RCC 7860 (cell line): ENCODE data around the gene SORD.

ENCODE experiments used
- DNase-seq: peaks from one replicate; pipeline ENCODE4 v3.0.0-alpha.2; 2015; ENCODE audit warnings: low spot score
- FAIRE-seq: peaks from 2 replicates; lab custom pipeline; 2012; peaks lifted over from hg19 to GRCh38; lab: Jason Lieb, UNC

Gene SORD

GRCh38 chr15:45114076-45114750, 91.2 kb downstream of the SORD start, which contains the start of the genes DUOX2 and DUOXA2:
Gene DUOX2 (minus strand): TSS chr15:45114172. CDS start chr15:45113411, 761 bp downstream.
Gene DUOXA2 (plus strand): TSS chr15:45114326. CDS start chr15:45114606, 280 bp downstream.
- DNase-seq (no peak), FAIRE-seq (no peak)

GRCh38 chr15:45114751-45115085, 91.7 kb downstream of the SORD start:
- no peak for FAIRE-seq
- DNase-seq: no peak

DNA sequence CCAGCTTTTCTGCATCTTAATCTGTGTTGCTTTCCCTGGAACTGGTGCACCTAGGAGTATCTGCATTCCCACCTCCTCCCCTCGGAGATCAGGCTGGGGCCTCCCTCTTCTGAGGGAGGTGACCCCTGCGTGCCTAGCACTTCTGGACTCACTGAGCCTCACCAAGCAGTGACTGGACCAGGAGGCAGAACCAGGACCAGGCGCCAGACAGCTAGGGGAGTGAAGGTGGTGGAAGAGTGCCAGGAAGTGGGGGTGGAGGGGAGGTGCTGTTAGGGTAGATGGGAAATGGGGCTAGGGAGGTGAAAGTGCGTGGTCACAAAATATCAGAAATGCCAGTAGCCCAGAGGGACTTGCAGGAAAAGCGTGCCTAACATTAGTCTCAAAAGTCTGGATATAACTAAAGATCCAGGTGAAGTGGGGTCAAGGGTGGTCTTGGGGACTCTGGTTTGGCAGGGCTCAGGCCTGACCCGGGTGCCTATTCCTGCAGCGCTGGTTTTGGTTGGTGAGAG, 92.4 kb downstream of the SORD start:
- DNase-seq (no peak), FAIRE-seq (no peak)

- no peak for DNase-seq
- FAIRE-seq: no peak
Observed at GRCh38 chr15:45116006-45116481, 93.0 kb downstream of the SORD start.

DNA sequence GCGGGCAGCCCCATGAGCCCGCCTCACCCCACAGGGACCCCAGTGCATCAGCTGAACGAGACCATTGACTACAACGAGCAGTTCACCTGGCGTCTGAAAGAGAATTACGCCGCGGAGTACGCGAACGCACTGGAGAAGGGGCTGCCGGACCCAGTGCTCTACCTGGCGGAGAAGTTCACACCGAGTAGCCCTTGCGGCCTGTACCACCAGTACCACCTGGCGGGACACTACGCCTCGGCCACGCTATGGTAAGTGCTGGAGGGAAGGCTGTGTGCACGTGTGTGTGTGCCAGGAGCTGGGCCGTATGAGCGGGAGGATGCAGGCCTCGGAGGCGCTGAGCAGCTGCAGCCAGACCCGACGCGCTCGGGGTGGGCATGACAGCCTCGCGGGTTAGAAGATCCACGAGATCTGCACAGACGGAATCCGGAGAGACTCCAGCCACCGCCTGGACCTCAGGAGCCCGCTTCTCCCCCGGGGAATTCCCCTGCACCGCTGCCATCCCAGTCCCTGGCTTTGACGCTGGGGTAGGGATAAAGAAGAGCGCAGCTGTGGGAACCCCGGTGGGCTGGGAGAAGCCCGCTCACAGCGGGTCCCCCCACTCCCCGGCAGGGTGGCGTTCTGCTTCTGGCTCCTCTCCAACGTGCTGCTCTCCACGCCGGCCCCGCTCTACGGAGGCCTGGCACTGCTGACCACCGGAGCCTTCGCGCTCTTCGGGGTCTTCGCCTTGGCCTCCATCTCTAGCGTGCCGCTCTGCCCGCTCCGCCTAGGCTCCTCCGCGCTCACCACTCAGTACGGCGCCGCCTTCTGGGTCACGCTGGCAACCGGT, 93.7 kb downstream of the SORD start:
- no peak for DNase-seq
- no peak for FAIRE-seq

DNA sequence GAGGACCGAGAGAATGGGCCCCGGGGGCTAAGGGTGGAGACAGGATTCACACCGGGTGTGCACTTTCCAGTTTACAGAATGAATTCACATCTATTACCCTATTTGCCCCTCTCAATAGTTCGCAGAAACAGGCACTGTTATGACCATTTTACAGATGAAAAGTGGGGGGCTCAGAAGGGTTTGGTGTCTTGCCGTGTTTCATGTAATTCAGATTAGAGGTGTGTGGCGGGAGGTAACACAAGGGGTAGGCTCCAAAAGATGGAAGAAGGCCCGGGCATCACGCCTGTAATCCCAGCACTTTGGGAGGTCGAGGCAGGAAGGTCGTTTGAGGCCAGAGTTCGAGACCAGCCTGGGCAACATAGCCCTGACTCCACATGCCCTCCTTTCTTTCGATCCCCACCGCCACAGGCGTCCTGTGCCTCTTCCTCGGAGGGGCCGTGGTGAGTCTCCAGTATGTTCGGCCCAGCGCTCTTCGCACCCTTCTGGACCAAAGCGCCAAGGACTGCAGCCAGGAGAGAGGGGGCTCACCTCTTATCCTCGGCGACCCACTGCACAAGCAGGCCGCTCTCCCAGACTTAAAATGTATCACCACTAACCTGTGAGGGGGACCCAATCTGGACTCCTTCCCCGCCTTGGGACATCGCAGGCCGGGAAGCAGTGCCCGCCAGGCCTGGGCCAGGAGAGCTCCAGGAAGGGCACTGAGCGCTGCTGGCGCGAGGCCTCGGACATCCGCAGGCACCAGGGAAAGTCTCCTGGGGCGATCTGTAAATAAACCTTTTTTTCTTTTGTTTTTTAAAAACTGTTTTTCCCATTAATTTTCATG, 94.5 kb downstream of the SORD start:
- DNase-seq (no peak), FAIRE-seq (no peak)

DNA sequence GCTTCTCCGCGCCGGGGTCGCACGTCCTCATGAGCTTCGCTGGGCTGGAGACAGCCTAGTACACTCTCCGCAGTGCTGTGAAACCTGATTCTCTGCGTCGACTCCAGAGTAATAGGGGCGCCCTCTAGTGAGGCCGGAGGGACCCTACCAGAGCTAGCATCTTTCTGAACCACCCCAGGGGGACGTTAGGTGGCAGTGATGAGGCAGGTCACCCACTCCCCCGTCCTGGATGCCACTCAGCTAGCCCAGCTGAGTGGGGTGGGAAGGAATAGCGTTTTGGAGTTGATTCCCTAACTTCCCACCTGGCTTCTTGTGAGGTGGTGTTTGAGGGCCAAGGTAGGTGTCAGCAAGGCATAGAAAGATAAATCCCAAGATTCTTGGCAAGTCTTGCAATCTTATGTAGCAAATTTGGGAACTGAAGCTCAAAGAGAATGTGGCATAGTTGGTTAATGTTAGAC, 95.2 kb downstream of the SORD start:
- DNase-seq (peak; percentile 69), FAIRE-seq (no peak)

- no peak for FAIRE-seq
Observed at GRCh38 chr15:45118996-45119395, 96.0 kb downstream of the SORD start.

DNA sequence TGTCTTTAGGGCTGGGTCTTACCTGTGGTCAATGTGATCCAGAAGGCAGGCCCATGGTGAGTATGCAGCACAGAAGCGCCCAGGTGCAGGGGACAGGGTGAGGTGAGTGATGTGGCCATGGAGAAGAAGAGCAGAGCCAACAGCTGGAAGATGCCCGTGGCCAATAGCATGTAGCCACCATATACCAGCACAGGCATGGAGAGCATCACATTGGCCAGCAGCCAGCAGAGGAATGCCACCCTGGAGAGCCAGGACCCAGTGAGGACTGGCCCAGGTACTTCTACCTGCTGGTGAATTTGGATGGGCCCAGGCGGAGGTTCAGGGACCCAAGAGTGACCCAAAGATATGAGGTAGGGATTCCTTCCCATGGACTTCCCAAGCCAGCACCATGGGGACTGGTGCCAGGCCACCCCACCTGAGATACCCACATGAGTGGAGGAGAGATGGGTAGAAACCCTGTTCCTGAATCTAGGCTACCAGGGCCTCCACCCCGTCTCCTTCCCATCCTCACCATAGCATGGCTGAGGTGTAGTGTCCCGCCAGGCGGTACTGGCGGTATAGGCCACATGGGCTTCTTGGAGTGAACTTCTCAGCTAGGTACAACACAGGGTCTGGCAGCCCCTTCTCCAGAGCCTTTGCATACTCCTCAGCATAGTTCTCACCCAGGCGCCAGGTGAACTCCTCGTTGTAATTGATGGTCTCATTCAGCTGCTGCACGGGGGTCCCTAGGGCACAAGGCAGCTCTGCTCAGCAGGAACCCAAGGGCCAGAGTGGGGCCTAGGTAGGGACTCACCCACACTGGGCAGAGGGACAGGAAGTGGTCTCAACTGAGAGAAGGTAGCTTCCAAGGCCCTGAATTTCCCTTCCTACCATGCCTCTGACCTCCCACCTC, 97.3 kb downstream of the SORD start:
- DNase-seq: no peak

More at GRCh38 chr15:45118996-45119395, 96.0 kb downstream of the SORD start:
- DNase-seq: no peak

DNA sequence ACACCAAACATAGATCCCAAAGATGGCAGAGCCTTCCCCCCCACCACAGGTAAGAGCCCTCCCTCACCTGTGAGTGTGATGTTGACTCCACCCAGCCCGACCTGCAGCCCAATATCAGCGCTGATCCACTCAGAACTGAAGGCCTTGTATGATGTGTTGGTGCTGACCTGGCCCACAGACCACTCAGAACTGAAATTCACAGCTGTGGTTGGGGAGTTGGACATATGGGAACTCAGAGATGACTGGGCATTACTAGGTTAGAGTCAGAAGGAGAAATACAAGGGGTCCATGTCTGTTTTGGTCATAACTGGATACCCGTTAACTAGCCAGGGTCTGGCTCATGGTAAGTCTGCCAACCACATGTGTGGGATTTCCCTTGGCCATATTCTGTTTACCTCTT, 98.0 kb downstream of the SORD start:
- FAIRE-seq: no peak

More for the DNA sequence above, 97.3 kb downstream of the SORD start:
- no peak for FAIRE-seq

GRCh38 chr15:45121706-45122417, 98.9 kb downstream of the SORD start:
- peak; percentile 78 for FAIRE-seq

More for the DNA sequence above, 98.0 kb downstream of the SORD start:
- DNase-seq: no peak

GRCh38 chr15:45122719-45123118, 99.7 kb downstream of the SORD start:
- FAIRE-seq: no peak
- DNase-seq: no peak

More at GRCh38 chr15:45121706-45122417, 98.9 kb downstream of the SORD start:
- DNase-seq: peak; percentile 83

GRCh38 chr15:45123397-45123796, 100.4 kb downstream of the SORD start:
- DNase-seq (no peak), FAIRE-seq (no peak)

- no peak for FAIRE-seq
- peak; percentile 22 for DNase-seq
Observed at GRCh38 chr15:45126535-45127158, 103.7 kb downstream of the SORD start.
